Measurements from ENCODE around the gene SMARCE1.

GRCh38 chr17:40671282-40671681, 23.7 kb upstream of the SMARCE1 start:
- TF ChIP-seq CTCF (tag by site-specific recombination; IDR thresholded peaks at IDR 0.05) (no peak), GLIS1 (tag by site-specific recombination; IDR thresholded peaks at IDR 0.05) (no peak), ZBTB10 (tag by site-specific recombination; IDR thresholded peaks at IDR 0.05) (no peak), ZBTB21 (tag by site-specific recombination; IDR thresholded peaks at IDR 0.05) (no peak), TRIM28 (IDR thresholded peaks at IDR 0.05; ENCODE audit: borderline replicate concordance, low read length) (no peak), ZNF138 (tag by site-specific recombination; IDR thresholded peaks at IDR 0.05; ENCODE audit: borderline replicate concordance) (no peak), ZNF660 (tag by site-specific recombination; IDR thresholded peaks at IDR 0.05) (no peak), ZNF202 (tag by site-specific recombination; IDR thresholded peaks at IDR 0.05; ENCODE audit: borderline replicate concordance) (no peak), PRDM10 (tag by site-specific recombination; IDR thresholded peaks at IDR 0.05) (no peak), ZNF24 (tag by site-specific recombination; IDR thresholded peaks at IDR 0.05) (no peak), PBX3 (CRISPR knock-in tag; IDR thresholded peaks at IDR 0.05) (no peak), ZNF221 (tag by site-specific recombination; IDR thresholded peaks at IDR 0.05; ENCODE audit: borderline replicate concordance) (no peak)
